Aorta (tissue), 5 donors: Measurements from ENCODE around the gene IL26. TPM values are rescaled to one million over a fixed set of nuclear protein-coding genes. Genes with fewer than 3 reads are reported as not detected.

ENCODE experiments used
- ATAC-seq: fragments of 200-7000 bp; cut with Tn5 transposase; one replicate; pipeline ENCODE4 v1.9.1; 2022; ENCODE audit warnings: moderate library complexity; ENCODE audit not compliant: low FRiP score
- DNase-seq, 2 donors: peaks; one replicate each; pipeline ENCODE4 v3.0.0-alpha.2; 2020
- H3K27ac ChIP-seq, 2 donors: one replicate each; pipeline ENCODE4 v1.5.1; 2013; ENCODE audit warnings: low read length in 2 of 2, mild to moderate bottlenecking in 2 of 2, moderate library complexity in 2 of 2, control low read depth in 1 of 2, inconsistent platforms in 1 of 2, low read depth in 1 of 2
- H3K27me3 ChIP-seq, 2 donors: one replicate each; pipeline ENCODE4 v1.6.1; 2013; ENCODE audit warnings: control low read depth in 1 of 2, low read length in 1 of 2, mild to moderate bottlenecking in 1 of 2, moderate library complexity in 1 of 2; ENCODE audit not compliant: insufficient read depth in 2 of 2, control insufficient read depth in 1 of 2
- H3K36me3 ChIP-seq, 2 donors: one replicate each; pipeline ENCODE4 v1.6.1; 2013; ENCODE audit warnings: control low read depth in 1 of 2, low read length in 1 of 2, mild to moderate bottlenecking in 1 of 2; ENCODE audit not compliant: insufficient read depth in 2 of 2, control insufficient read depth in 1 of 2
- H3K4me1 ChIP-seq, 2 donors: one replicate each; pipeline ENCODE4 v1.6.1; 2013; ENCODE audit warnings: low read length in 2 of 2, control low read depth in 1 of 2, mild to moderate bottlenecking in 1 of 2, moderate library complexity in 1 of 2; ENCODE audit not compliant: insufficient read depth in 2 of 2, control insufficient read depth in 1 of 2
- H3K4me3 ChIP-seq, 2 donors: one replicate each; pipeline ENCODE4 v1.5.1; 2013; ENCODE audit warnings: low read length in 2 of 2, control low read depth in 1 of 2, mild to moderate bottlenecking in 1 of 2
- H3K9me3 ChIP-seq: one replicate; pipeline ENCODE4 v1.6.1; 2013; ENCODE audit warnings: mild to moderate bottlenecking, low read length; ENCODE audit not compliant: control insufficient read depth
- WGBS, 2 donors: extraction: QIAGEN DNeasy Blood & Tissue Kit; methylation state at CpG; one replicate each; pipeline ENCODE4 v1.1.7; 2013; 5-methylcytosine and 5-hydroxymethylcytosine counted together
- intact Hi-C, 2 donors: fragments of 100-400 bp; cut with DNase I; formaldehyde crosslinking; loops; one replicate each; pipeline versions ENCODE4 v1.14.2 to v1.15.0; 2022
- polyA plus RNA-seq, 2 donors: library from polyadenylated mRNA; stranded (reverse); fragments of 200-250 nt; gene quantifications; one replicate each; pipeline ENCODE4 v1.2.3, GENCODE V29; 2013
- total RNA-seq, 2 donors: library from RNA; stranded (reverse); fragmentation: NEBNext Ultra II Directional; extraction: Animal tissue kit (Norgen Biotek cat#: 25700); gene quantifications; one replicate each; pipeline ENCODE4 v1.2.1, GENCODE V29; 2021
- donor health status: healthy with polysubstance abuse.
- donor health status: Bipolar disorder and iron deficiency.
- donor health status: DM: no; HTN: no; CAD: no.
- donor health status: DM: no; HTN: no; CAD: no.
- donor health status: DM: yes; HTN: yes; CAD: no.

IL26 gene
- total and polyA plus RNA-seq, 4 donors, result not detected

GRCh38 chr12:68236421-68237059 is 10.9 kb upstream of the IL26 start:
- Histone ChIP-seq H3K9me3 (no peaks in the 10 kb centered on the region), H3K36me3 (no peaks in the 10 kb centered on the region), H3K4me3 (peak overlapping the region; percentile 0 to 32), H3K27ac (peak overlapping the region in 1 of 2 donors; percentile 56), H3K27me3 (no peaks in the 10 kb centered on the region), H3K4me1 (peaks cover 0 to 3% of the 10 kb centered on the region in 2 donors)
- no peak for ATAC-seq
- intact Hi-C loops, result no loop called here
- DNase-seq, result no peak
- WGBS, 2 donors, result 58 to 79% methylated on average over 8 of the region's 8 CpGs

- intact Hi-C loops, result no loop called here
- peaks cover 0 to 3% of the 10 kb centered on the region in 2 donors for H3K4me1 ChIP-seq
- H3K27ac ChIP-seq, result no peak overlapping the region
- no peak overlapping the region for H3K4me3 ChIP-seq
- 85 to 97% methylated on average over 2 of the region's 2 CpGs for WGBS, 2 donors
- ATAC-seq (no peak), DNase-seq (no peak)
- no peaks in the 10 kb centered on the region for H3K27me3 ChIP-seq
- no peaks in the 10 kb centered on the region for H3K36me3 ChIP-seq
- no peaks in the 10 kb centered on the region for H3K9me3 ChIP-seq
These were observed 10.0 kb upstream of the IL26 start for GRCh38 chr12:68235576-68235975.

- Histone ChIP-seq H3K4me1 (peaks cover 0 to 3% of the 10 kb centered on the region in 2 donors), H3K4me3 (no peak overlapping the region), H3K27me3 (no peaks in the 10 kb centered on the region), H3K9me3 (no peaks in the 10 kb centered on the region), H3K27ac (no peak overlapping the region), H3K36me3 (no peaks in the 10 kb centered on the region)
- WGBS, 2 donors, result 96 to 97% methylated on average over 2 of the region's 2 CpGs
- DNase-seq (no peak), ATAC-seq (no peak)
- intact Hi-C loops, result no loop called here
These were observed 8.5 kb upstream of the IL26 start for GRCh38 chr12:68234140-68234539.

GRCh38 chr12:68233498-68233897 is 7.9 kb upstream of the IL26 start:
- ATAC-seq, result no peak

GRCh38 chr12:68231691-68232090 is 6.1 kb upstream of the IL26 start:
- no peak for ATAC-seq
- 26 to 30% methylated on average over 3 of the region's 3 CpGs for WGBS, 2 donors
- H3K36me3 ChIP-seq, result no peaks in the 10 kb centered on the region
- peaks cover 0 to 2% of the 10 kb centered on the region in 2 donors for H3K4me1 ChIP-seq
- intact Hi-C loops, result no loop called here
- H3K27ac ChIP-seq, result no peak overlapping the region
- no peaks in the 10 kb centered on the region for H3K27me3 ChIP-seq
- no peak overlapping the region for H3K4me3 ChIP-seq
- H3K9me3 ChIP-seq, result no peaks in the 10 kb centered on the region
- DNase-seq, result no peak

More at GRCh38 chr12:68233498-68233897, 7.9 kb upstream of the IL26 start:
- Histone ChIP-seq H3K4me1 (peaks cover 0 to 3% of the 10 kb centered on the region in 2 donors), H3K27me3 (no peaks in the 10 kb centered on the region), H3K27ac (no peak overlapping the region), H3K9me3 (no peaks in the 10 kb centered on the region), H3K36me3 (no peaks in the 10 kb centered on the region), H3K4me3 (no peak overlapping the region)
- WGBS, 2 donors, result 88 to 93% methylated on average over 5 of the region's 5 CpGs
- no peak for DNase-seq
- intact Hi-C loops, result no loop called here

GRCh38 chr12:68231229-68231628 is 5.6 kb upstream of the IL26 start:
- Histone ChIP-seq H3K27ac (no peak overlapping the region), H3K9me3 (no peaks in the 10 kb centered on the region), H3K27me3 (no peaks in the 10 kb centered on the region), H3K4me1 (no peaks in the 10 kb centered on the region), H3K36me3 (no peaks in the 10 kb centered on the region), H3K4me3 (no peak overlapping the region)
- ATAC-seq (no peak), DNase-seq (no peak)
- intact Hi-C loops, result no loop called here

- DNase-seq (no peak), ATAC-seq (no peak)
- Histone ChIP-seq H3K27ac (no peak overlapping the region), H3K27me3 (no peaks in the 10 kb centered on the region), H3K36me3 (no peaks in the 10 kb centered on the region), H3K4me3 (no peak overlapping the region), H3K9me3 (no peaks in the 10 kb centered on the region), H3K4me1 (no peaks in the 10 kb centered on the region)
- intact Hi-C loops, result no loop called here
- WGBS, 2 donors, result 82 to 85% methylated on average over 2 of the region's 2 CpGs
These were observed 4.3 kb upstream of the IL26 start for GRCh38 chr12:68229956-68230355.

- H3K9me3 ChIP-seq, result no peaks in the 10 kb centered on the region
- no peak overlapping the region for H3K27ac ChIP-seq
- H3K4me1 ChIP-seq, result no peaks in the 10 kb centered on the region
- ATAC-seq (no peak), DNase-seq (no peak)
- 64 to 83% methylated on average over 3 of the region's 3 CpGs for WGBS, 2 donors
- no peaks in the 10 kb centered on the region for H3K27me3 ChIP-seq
- H3K4me3 ChIP-seq, result no peak overlapping the region
- intact Hi-C loops, result no loop called here
- no peaks in the 10 kb centered on the region for H3K36me3 ChIP-seq
These were observed 1.7 kb upstream of the IL26 start for GRCh38 chr12:68227356-68227755.

- WGBS, 2 donors, result 46 to 54% methylated on average over 3 of the region's 3 CpGs
- Histone ChIP-seq H3K9me3 (no peaks in the 10 kb centered on the region), H3K36me3 (no peaks in the 10 kb centered on the region), H3K27me3 (no peaks in the 10 kb centered on the region), H3K4me3 (no peak overlapping the region), H3K27ac (no peak overlapping the region), H3K4me1 (no peaks in the 10 kb centered on the region)
- intact Hi-C loops, result loop anchor here in 1 of 2 donors (2.0 kb wide), 1 partner anchor 86 kb away; no protein-coding TSS in a partner anchor
- no peak for DNase-seq
- ATAC-seq, result no peak
These were observed 861 bp downstream of the IL26 start for GRCh38 chr12:68224613-68225285.
